A549 (cell line): ENCODE results near the gene YLPM1. TPM values are rescaled to one million over a fixed set of nuclear protein-coding genes. Genes with fewer than 3 reads are reported as not detected.
A peak's percentile ranks its signal among the peaks of the same experiment; 100 is the strongest.

Experiments used
- ATAC-seq, 2 experiments: fragments of 200-7000 bp in 1 of 2; fragments of >200 bp in 1 of 2; cut with Nextera tagmentation in 1 of 2; cut with Tn5 transposase in 1 of 2; 3 replicates each; pipeline versions ENCODE4 v1.8.0 to v1.9.1; 2018 to 2020; ENCODE audit warnings: mild to moderate bottlenecking in 1 of 2, moderate library complexity in 1 of 2
- CTCF ChIA-PET: fragments of 300-600 bp; sonication (Branson Sonifier 250); formaldehyde crosslinking; extraction: SDS; loops from one replicate; lab custom pipeline; 2021; ENCODE audit warnings: antibody characterized with exemption, inconsistent platforms; lab: Yijun Ruan, JAX
- POLR2A ChIA-PET: fragments of 350-600 bp; formaldehyde crosslinking; extraction: SDS; loops from one replicate; lab custom pipeline; 2021; ENCODE audit warnings: antibody characterized with exemption, inconsistent platforms; lab: Yijun Ruan, JAX
- DNase-seq, 2 experiments: peaks; one replicate each; pipeline versions ENCODE4 v3.0.0 to v3.0.0-alpha.2; 2011 to 2016; ENCODE audit warnings: low read depth in 1 of 2, low spot score in 1 of 2
- FAIRE-seq: peaks from 2 replicates; lab custom pipeline; 2011; peaks lifted over from hg19 to GRCh38; lab: Jason Lieb, UNC
- H3K27ac ChIP-seq, 2 experiments: fragments of >200 bp; sonication (Bioruptor Twin); formaldehyde crosslinking; 3 replicates each; pipeline ENCODE4 v1.5.1; 2016 to 2017
- H3K4me1 ChIP-seq: fragments of >200 bp; sonication (Bioruptor Twin); formaldehyde crosslinking; 3 replicates; pipeline ENCODE4 v1.6.1; 2016
- H3K4me2 ChIP-seq: fragments of >200 bp; sonication (Bioruptor Twin); formaldehyde crosslinking; 3 replicates; pipeline ENCODE4 v1.6.1; 2016
- H3K4me3 ChIP-seq: fragments of >200 bp; sonication (Bioruptor Twin); formaldehyde crosslinking; 3 replicates; pipeline ENCODE4 v1.5.1; 2016
- H3K9me3 ChIP-seq: fragments of >200 bp; sonication (Bioruptor Twin); formaldehyde crosslinking; 3 replicates; pipeline ENCODE4 v1.6.1; 2016
- BHLHE40 ChIP-seq: IDR thresholded peaks from 2 replicates; pipeline ENCODE4 v1.6.1; 2012; ENCODE audit warnings: low read depth, low read length, inconsistent platforms
- CHD2 ChIP-seq: fragments of 150-350 bp; IDR thresholded peaks from 2 replicates; pipeline ENCODE4 v1.6.1; 2014; ENCODE audit warnings: low read length; ENCODE audit not compliant: partially characterized antibody
- EHF ChIP-seq: fragments of 250-450 bp; sonication (Bioruptor Pico); IDR thresholded peaks from 2 replicates; pipeline ENCODE4 v1.5.0; 2020; ENCODE audit warnings: mild to moderate bottlenecking
- EHMT2 ChIP-seq: fragments of 200-600 bp; sonication (generic); IDR thresholded peaks from 2 replicates; pipeline ENCODE4 v1.6.1; 2016; ENCODE audit warnings: antibody characterized with exemption, low read depth, mild to moderate bottlenecking, moderate library complexity
- ESRRA ChIP-seq: fragments of 150-350 bp; IDR thresholded peaks from 2 replicates; pipeline ENCODE4 v1.6.1; 2014; ENCODE audit warnings: mild to moderate bottlenecking, low read length, borderline replicate concordance
- FOSB ChIP-seq: fragments of 250-450 bp; sonication (Bioruptor Pico); IDR thresholded peaks from 2 replicates; pipeline ENCODE4 v1.5.0; 2020; ENCODE audit warnings: mild to moderate bottlenecking, moderate library complexity
- FOSL2 ChIP-seq, 2 experiments: fragments of 450-650 bp in 1 of 2; fragments of >200 bp in 1 of 2; sonication (Bioruptor Twin) in 1 of 2; formaldehyde crosslinking; IDR thresholded peaks; 2 replicates each; pipeline versions ENCODE4 v1.5.0 to v1.6.1; 2016 to 2020; ENCODE audit warnings: mild to moderate bottlenecking in 1 of 2, moderate library complexity in 1 of 2
- HDAC2 ChIP-seq: fragments of 200-600 bp; sonication (generic); IDR thresholded peaks from 2 replicates; pipeline ENCODE4 v1.6.1; 2016
- JUN ChIP-seq, 2 experiments: fragments of >200 bp; sonication (Bioruptor Twin); formaldehyde crosslinking; IDR thresholded peaks; 2 replicates in 1 of 2; 3 replicates in 1 of 2; pipeline ENCODE4 v1.6.1; 2016 to 2017
- JUNB ChIP-seq: fragments of >200 bp; sonication (Bioruptor Twin); formaldehyde crosslinking; IDR thresholded peaks from 2 replicates; pipeline ENCODE4 v1.6.1; 2016
- MAFK ChIP-seq: fragments of 450-650 bp; IDR thresholded peaks from 2 replicates; pipeline ENCODE4 v1.6.1; 2014; ENCODE audit not compliant: partially characterized antibody
- MAZ ChIP-seq: fragments of 150-350 bp; IDR thresholded peaks from 2 replicates; pipeline ENCODE4 v1.6.1; 2014; ENCODE audit warnings: antibody characterized with exemption, low read depth, low read length, borderline replicate concordance
- NFE2L2 ChIP-seq: fragments of 150-350 bp; conservative IDR thresholded peaks from 2 replicates; pipeline ENCODE4 v1.6.1; 2014; ENCODE audit warnings: low read length
- NPAS2 ChIP-seq: fragments of 250-450 bp; sonication (Bioruptor Pico); IDR thresholded peaks from 2 replicates; pipeline ENCODE4 v1.8.0; 2022; ENCODE audit warnings: mild to moderate bottlenecking, moderate library complexity, borderline replicate concordance
- NR3C1 ChIP-seq: fragments of >200 bp; sonication (Bioruptor Twin); formaldehyde crosslinking; IDR thresholded peaks from 3 replicates; pipeline ENCODE4 v1.6.1; 2017
- POLR2AphosphoS2 ChIP-seq: conservative IDR thresholded peaks from 2 replicates; pipeline ENCODE4 v1.6.1; 2012; ENCODE audit warnings: low read length, improper control_type of control experiment, inconsistent platforms
- RCOR1 ChIP-seq: fragments of 150-350 bp; IDR thresholded peaks from 2 replicates; pipeline ENCODE4 v1.6.1; 2014; ENCODE audit warnings: antibody characterized with exemption, low read length, low read depth
- RNF2 ChIP-seq: fragments of 200-600 bp; sonication (generic); IDR thresholded peaks from 2 replicates; pipeline ENCODE4 v1.6.1; 2016; ENCODE audit warnings: low read depth, mild to moderate bottlenecking, antibody characterized with exemption, moderate library complexity, borderline replicate concordance
- SMC3 ChIP-seq: fragments of >200 bp; sonication (Bioruptor Twin); formaldehyde crosslinking; IDR thresholded peaks from 3 replicates; pipeline ENCODE4 v1.6.1; 2018; ENCODE audit warnings: inconsistent platforms
- SREBF2 ChIP-seq: fragments of 450-650 bp; IDR thresholded peaks from 2 replicates; pipeline ENCODE4 v1.6.1; 2014; ENCODE audit warnings: mild to moderate bottlenecking, moderate library complexity
- TFCP2L1 ChIP-seq: fragments of 250-450 bp; sonication (Bioruptor Pico); IDR thresholded peaks from 2 replicates; pipeline ENCODE4 v1.5.0; 2021; ENCODE audit warnings: mild to moderate bottlenecking
- WGBS: methylation state at CpG from one replicate; pipeline ENCODE4 v1.1.6; 2017; ENCODE audit errors: missing lambda C conversion rate; 5-methylcytosine and 5-hydroxymethylcytosine counted together
- polyA plus RNA-seq, 4 experiments: library from polyadenylated mRNA; depleted of rRNA in 3 of 4; stranded (reverse); fragments of >200 nt; fragmentation: RNase III in 1 of 4; extraction: RNeasy Plus Mini Kit Qiagen cat#74134 plus additional on column Dnase treatment in 1 of 4; gene quantifications; 2 replicates in 3 of 4; 3 replicates in 1 of 4; pipeline ENCODE4 v1.2.3, GENCODE V29; 2011 to 2017
- TF ChIP-seq, protein P1 (sequence below): fragments of >200 bp; sonication (Bioruptor Twin); formaldehyde crosslinking; IDR thresholded peaks from 3 replicates; pipeline ENCODE4 v1.5.1; 2016

YLPM1 gene
- polyA plus RNA-seq, 2 of the 4 experiments (the other 2 are of a cell fraction) = 20.3 to 37.8 TPM

DNA sequence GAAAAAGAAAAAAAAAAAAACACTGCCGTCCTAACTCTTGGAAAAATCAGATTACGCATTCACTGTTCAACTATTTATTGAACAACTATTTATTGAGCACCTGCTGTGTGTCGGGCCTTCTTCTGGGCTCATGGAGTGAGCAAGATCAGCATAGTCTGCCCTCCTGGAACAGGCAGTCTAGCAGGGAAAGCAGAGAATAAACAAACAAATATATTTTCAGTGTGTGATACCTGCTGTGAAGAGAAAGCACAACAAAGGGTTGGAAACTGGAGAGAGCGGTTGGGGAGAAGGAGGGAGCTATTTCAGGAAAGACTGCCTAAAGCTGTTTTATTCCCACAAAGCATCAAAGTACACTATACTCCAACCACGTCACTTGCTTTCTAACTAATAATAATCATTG, 102.0 kb downstream of the YLPM1 start (continued):
- TF ChIP-seq TFCP2L1 (CRISPR knock-in tag) = no peak
- TF ChIP-seq POLR2AphosphoS2 = no peak
- no peak for TF ChIP-seq MAFK
- no peak for TF ChIP-seq MAZ
- no peak for TF ChIP-seq SREBF2
- TF ChIP-seq RCOR1 = no peak

DNA sequence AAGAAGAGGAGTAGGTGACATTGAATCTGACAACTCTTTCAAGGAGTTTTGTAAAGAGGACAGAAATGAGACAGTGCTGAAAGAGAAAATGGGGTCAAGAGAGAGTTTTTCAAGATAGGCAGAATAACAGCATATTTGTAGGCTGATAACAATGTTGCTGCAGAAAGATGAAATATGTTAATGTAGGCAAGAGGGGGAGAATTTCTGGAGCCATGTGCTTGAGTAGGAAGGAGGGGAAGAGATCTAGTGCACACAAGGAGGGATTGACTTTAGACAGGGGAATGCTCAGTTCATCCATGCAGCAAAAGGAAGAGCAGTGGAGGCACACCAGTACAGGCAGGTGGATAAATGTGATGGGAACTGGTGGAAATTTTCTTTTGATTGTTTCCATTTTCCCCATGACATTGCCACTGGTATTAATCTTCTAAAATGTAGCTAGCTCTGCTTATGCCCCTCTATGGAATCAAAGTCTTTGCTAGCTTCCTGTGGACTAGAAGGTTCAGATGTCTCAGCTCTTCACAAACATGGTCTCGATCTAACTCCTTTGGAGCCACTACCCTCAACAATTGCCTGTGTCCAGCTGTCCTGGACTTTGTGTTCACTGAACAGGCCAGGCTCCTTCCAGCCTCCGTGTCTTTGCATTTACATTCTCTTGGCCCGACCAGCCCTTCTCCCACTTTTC, 103.7 kb downstream of the YLPM1 start:
- ChIA-PET CTCF (interaction anchor here (0.5 to 20.9 kb wide), 4 partner anchors 6 to 42 kb away, joined by 3 to 339 read pairs (median 282); partner anchors contain the start of genes DLST and PROX2), POLR2A (no interaction called here)
- DNase-seq = no peak
- no peak for TF ChIP-seq FOSL2 (IDR thresholded peaks at IDR 0.05)
- no peak for TF ChIP-seq FOSL2 (CRISPR knock-in tag; IDR thresholded peaks at IDR 0.05)
- TF ChIP-seq, protein P1, sequence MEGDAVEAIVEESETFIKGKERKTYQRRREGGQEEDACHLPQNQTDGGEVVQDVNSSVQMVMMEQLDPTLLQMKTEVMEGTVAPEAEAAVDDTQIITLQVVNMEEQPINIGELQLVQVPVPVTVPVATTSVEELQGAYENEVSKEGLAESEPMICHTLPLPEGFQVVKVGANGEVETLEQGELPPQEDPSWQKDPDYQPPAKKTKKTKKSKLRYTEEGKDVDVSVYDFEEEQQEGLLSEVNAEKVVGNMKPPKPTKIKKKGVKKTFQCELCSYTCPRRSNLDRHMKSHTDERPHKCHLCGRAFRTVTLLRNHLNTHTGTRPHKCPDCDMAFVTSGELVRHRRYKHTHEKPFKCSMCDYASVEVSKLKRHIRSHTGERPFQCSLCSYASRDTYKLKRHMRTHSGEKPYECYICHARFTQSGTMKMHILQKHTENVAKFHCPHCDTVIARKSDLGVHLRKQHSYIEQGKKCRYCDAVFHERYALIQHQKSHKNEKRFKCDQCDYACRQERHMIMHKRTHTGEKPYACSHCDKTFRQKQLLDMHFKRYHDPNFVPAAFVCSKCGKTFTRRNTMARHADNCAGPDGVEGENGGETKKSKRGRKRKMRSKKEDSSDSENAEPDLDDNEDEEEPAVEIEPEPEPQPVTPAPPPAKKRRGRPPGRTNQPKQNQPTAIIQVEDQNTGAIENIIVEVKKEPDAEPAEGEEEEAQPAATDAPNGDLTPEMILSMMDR = no peak
- no peak for TF ChIP-seq MAFK
- TF ChIP-seq MAZ = no peak
- TF ChIP-seq, all 56 proteins: peak for 0
- Histone ChIP-seq H3K4me2 (no peak overlapping the region), H3K4me3 (no peak overlapping the region), H3K27ac (no peak overlapping the region), H3K4me1 (no peaks in the 10 kb centered on the region), H3K9me3 (no peaks in the 10 kb centered on the region)
- ATAC-seq (no peak; a peak in 1 of 6 replicates), FAIRE-seq (no peak)
- WGBS = 71% methylated on average over 3 of the region's 3 CpGs

- 55% methylated on average over 5 of the region's 5 CpGs for WGBS
- CTCF ChIA-PET = interaction anchor here (1.2 to 20.9 kb wide), 4 partner anchors 6 to 221 kb away, joined by 5 to 339 read pairs (median 282); partner anchors contain the start of genes DLST and PROX2
- H3K9me3 ChIP-seq = no peaks in the 10 kb centered on the region
- no peak overlapping the region for H3K4me2 ChIP-seq
- H3K4me1 ChIP-seq = no peaks in the 10 kb centered on the region
- POLR2A ChIA-PET = no interaction called here
- H3K27ac ChIP-seq = no peak overlapping the region
- H3K4me3 ChIP-seq = no peak overlapping the region
- peak in 1 of 2 experiments; percentile 31; a peak in 1 of 6 replicates for ATAC-seq
- DNase-seq = no peak
- no peak for TF ChIP-seq POLR2AphosphoS2
- no peak for FAIRE-seq
Measured at GRCh38 chr14:74867673-74868072, 104.6 kb downstream of the YLPM1 start.

- 63% methylated on average over 8 of the region's 8 CpGs for WGBS
- ATAC-seq = no peak
- no peaks in the 10 kb centered on the region for H3K9me3 ChIP-seq
- no peak overlapping the region for H3K27ac ChIP-seq
- no peak overlapping the region for H3K4me3 ChIP-seq
- no peak for DNase-seq
- FAIRE-seq = no peak
- POLR2A ChIA-PET = no interaction called here
- CTCF ChIA-PET = interaction anchor here (1.2 to 20.9 kb wide), 3 partner anchors 8 to 220 kb away, joined by 5 to 339 read pairs (median 339); partner anchors contain the start of genes DLST and PROX2
- TF ChIP-seq CHD2 (no peak), JUN (IDR thresholded peaks at IDR 0.05) (no peak), HDAC2 (no peak), NR3C1 (no peak), NPAS2 (CRISPR knock-in tag) (no peak), TFCP2L1 (CRISPR knock-in tag) (no peak), FOSB (CRISPR knock-in tag) (no peak), MAFK (no peak), BHLHE40 (no peak), SMC3 (no peak), JUNB (no peak), EHF (CRISPR knock-in tag) (no peak), ESRRA (no peak), EHMT2 (no peak), RNF2 (no peak), NFE2L2 (no peak)
- TF ChIP-seq, all 56 proteins: peak for 0
- Histone ChIP-seq H3K4me1 (no peaks in the 10 kb centered on the region), H3K4me2 (no peak overlapping the region)
Measured at GRCh38 chr14:74868739-74869138, 105.6 kb downstream of the YLPM1 start.
